Suprapubic skin (tissue), 3 donors: Measurements from ENCODE around the gene GABARAPL1.

Source experiments
- CTCF ChIP-seq, 2 donors: fragments of 200-600 bp in 1 of 2; fragments of 450-650 bp in 1 of 2; sonication (generic) in 1 of 2; IDR thresholded peaks; one replicate each; pipeline ENCODE4 v1.5.1; 2016 to 2019; ENCODE audit warnings: antibody characterized with exemption in 2 of 2, mild to moderate bottlenecking in 1 of 2, moderate library complexity in 1 of 2
- EP300 ChIP-seq: sonication (generic); formaldehyde crosslinking; IDR thresholded peaks from one replicate; pipeline ENCODE4 v1.6.1; 2017; ENCODE audit warnings: antibody characterized with exemption

GRCh38 chr12:10174986-10175614 lies 37.6 kb upstream of the GABARAPL1 start:
- no peak for TF ChIP-seq CTCF (IDR thresholded peaks at IDR 0.05)
- TF ChIP-seq EP300, result no peak
